BLaER1 treated with 17β-estradiol and CSF1 and Interleukin-3, amounts not matched to agents 10 nM and 100 nM (cell line): ENCODE measurements around the gene RPRD1A.
A peak's percentile ranks its signal among the peaks of the same experiment; 100 is the strongest.
"Not testable (repeated sequence)": the region's sequence is repeated elsewhere in the genome, so short reads cannot be mapped to it uniquely, and the experiment has no call there.

Source experiments
- H3K27ac ChIP-seq, 11 experiments: shearing (Covaris generic); formaldehyde crosslinking; 2 replicates each; pipeline ENCODE4 v1.8.1; 2022
- H3K27me3 ChIP-seq, 11 experiments: shearing (Covaris generic); formaldehyde crosslinking; 2 replicates each; pipeline ENCODE4 v1.8.1; 2022
- H3K36me3 ChIP-seq, 11 experiments: shearing (Covaris generic); formaldehyde crosslinking; 2 replicates each; pipeline ENCODE4 v1.8.1; 2022
- H3K4me1 ChIP-seq, 10 experiments: shearing (Covaris generic); formaldehyde crosslinking; 2 replicates each; pipeline ENCODE4 v1.8.1; 2022
- H3K4me2 ChIP-seq, 11 experiments: shearing (Covaris generic); formaldehyde crosslinking; 2 replicates each; pipeline ENCODE4 v1.8.1; 2022
- H3K4me3 ChIP-seq, 10 experiments: shearing (Covaris generic); formaldehyde crosslinking; 2 replicates each; pipeline ENCODE4 v1.8.1; 2022
- H3K9ac ChIP-seq, 11 experiments: shearing (Covaris generic); formaldehyde crosslinking; 2 replicates each; pipeline ENCODE4 v1.8.1; 2022
- H3K9me3 ChIP-seq, 11 experiments: shearing (Covaris generic); formaldehyde crosslinking; replicated peaks in 1 of 11; 2 replicates each; pipeline ENCODE4 v1.8.1; 2022
- H4K20me1 ChIP-seq, 11 experiments: shearing (Covaris generic); formaldehyde crosslinking; 2 replicates each; pipeline ENCODE4 v1.8.1; 2022
- Cebpa-rat ChIP-seq, 11 experiments: shearing (Covaris generic); IDR thresholded peaks; 2 replicates each; pipeline ENCODE4 v1.8.1; 2022

The RPRD1A gene

DNA sequence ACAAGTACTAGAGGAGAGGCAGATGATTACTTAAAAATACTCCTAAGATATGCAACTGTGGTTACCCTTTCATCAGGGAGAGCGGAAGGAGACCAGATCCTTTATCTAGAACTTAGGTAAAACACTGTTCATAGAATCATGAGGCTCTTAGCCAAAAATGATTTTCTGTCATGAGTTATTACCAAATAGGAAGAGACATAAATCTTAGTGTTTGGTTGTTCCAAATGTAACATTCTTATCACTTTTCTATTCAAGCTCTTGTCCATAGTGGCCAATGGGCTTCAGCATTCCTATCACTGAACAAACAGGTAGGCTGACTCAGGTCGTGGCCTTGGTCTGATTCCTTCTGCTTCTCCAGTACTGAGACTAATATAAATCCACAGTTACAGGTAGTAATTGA lies 38.5 kb downstream of the RPRD1A start:
- peak overlapping the region in 1 of 11 experiments; percentile 23; a peak in 1 of 22 replicates for H3K4me2 ChIP-seq
- H4K20me1 ChIP-seq, result peaks cover 0 to 10% (median 0%) of the 10 kb centered on the region in 11 experiments; a peak in 4 of 22 replicates
- peaks cover 64 to 98% (median 79%) of the 10 kb centered on the region in 11 experiments for H3K36me3 ChIP-seq
- H3K4me1 ChIP-seq, result peaks cover 11 to 24% (median 17%) of the 10 kb centered on the region in 10 experiments
- H3K9ac ChIP-seq, result no peak overlapping the region
- no peak for TF ChIP-seq Cebpa-rat (IDR thresholded peaks at IDR 0.05)
- H3K9me3 ChIP-seq, result 0 out of 22 replicates have a peak, but pooled peaks cover 0 to 3% (median 0%) of the 10 kb centered on the region in 11 experiments
- H3K27me3 ChIP-seq, result no peaks in the 10 kb centered on the region
- no peak overlapping the region for H3K27ac ChIP-seq
- no peak overlapping the region for H3K4me3 ChIP-seq

DNA sequence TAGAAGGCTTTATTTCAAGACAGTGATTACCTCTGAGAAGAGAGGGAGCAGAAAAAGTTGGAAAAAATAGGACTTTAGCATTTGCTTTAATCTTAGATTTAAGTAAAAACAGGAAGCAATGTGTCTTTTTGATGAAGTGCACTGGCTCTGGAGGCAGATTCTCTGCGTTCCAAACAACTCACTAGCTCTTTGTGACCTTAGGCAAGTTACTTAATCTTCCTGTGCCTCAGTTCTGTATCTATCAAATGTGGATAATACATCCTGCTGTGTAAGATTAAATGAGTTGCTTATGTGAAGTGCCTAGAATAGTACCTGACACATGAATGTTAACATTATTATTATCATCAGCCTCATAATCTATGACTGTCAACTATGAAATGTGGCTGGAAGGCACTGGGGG lies 42.3 kb downstream of the RPRD1A start:
- H3K9me3 ChIP-seq, result no peaks in the 10 kb centered on the region
- no peak overlapping the region for H3K9ac ChIP-seq
- H3K27ac ChIP-seq, result no peak overlapping the region
- no peaks in the 10 kb centered on the region for H4K20me1 ChIP-seq
- H3K4me1 ChIP-seq, result peaks cover 0 to 5% (median 0%) of the 10 kb centered on the region in 10 experiments; a peak in 2 of 20 replicates
- no peak overlapping the region for H3K4me2 ChIP-seq
- no peaks in the 10 kb centered on the region for H3K27me3 ChIP-seq
- H3K4me3 ChIP-seq, result no peak overlapping the region
- no peak for TF ChIP-seq Cebpa-rat (IDR thresholded peaks at IDR 0.05)
- peaks cover 52 to 80% (median 64%) of the 10 kb centered on the region in 11 experiments for H3K36me3 ChIP-seq

DNA sequence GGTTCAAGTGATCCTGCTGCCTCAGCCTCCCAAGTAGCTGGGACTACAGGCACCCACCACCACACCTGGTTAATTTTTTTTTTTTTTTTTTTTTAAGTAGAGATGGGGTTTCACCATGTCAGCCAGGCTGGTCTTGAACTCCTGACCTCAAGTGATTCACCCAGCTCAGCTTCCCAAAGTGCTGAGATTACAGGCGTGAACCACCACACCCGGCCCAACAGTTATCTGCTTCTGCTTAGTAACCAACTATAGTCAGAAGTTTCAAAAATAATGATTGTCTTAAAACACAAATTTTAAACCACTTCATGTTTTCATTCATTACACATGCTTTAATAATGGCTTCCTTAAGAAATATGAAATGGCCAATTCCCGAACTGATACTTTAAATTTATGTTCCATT lies 43.1 kb downstream of the RPRD1A start:
- not testable (repeated sequence) for H3K27ac ChIP-seq, H3K9ac ChIP-seq, H3K4me1 ChIP-seq, H3K4me2 ChIP-seq, H3K9me3 ChIP-seq, H3K4me3 ChIP-seq, H3K27me3 ChIP-seq, H4K20me1 ChIP-seq
- H3K36me3 ChIP-seq, result peaks cover 45 to 77% (median 56%) of the 10 kb centered on the region in 11 experiments

DNA sequence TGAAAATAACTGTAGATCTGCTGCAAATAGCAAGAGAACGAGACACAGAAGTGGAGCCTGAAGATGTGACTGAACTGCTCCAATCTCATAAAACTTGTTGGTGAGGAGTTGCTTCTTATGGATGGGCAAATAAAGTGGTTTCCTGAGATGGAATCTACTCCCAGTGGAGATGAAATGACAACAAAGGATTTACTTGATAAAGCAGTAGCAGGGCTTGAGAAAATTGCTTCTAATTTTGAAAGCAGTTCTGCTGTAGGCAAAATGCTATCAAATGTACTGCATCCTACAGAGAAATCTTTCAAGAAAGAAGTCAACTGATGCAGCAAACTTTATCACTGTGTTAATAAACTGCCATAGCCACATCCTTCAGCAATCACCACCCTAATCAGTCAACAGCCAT lies 44.0 kb downstream of the RPRD1A start:
- no peak overlapping the region for H3K4me3 ChIP-seq
- no peaks in the 10 kb centered on the region for H3K9me3 ChIP-seq
- H4K20me1 ChIP-seq, result no peaks in the 10 kb centered on the region
- H3K36me3 ChIP-seq, result peaks cover 37 to 68% (median 47%) of the 10 kb centered on the region in 11 experiments
- TF ChIP-seq Cebpa-rat (IDR thresholded peaks at IDR 0.05), result no peak
- peaks cover 0 to 5% (median 4%) of the 10 kb centered on the region in 10 experiments; a peak in 10 of 20 replicates for H3K4me1 ChIP-seq
- no peak overlapping the region for H3K4me2 ChIP-seq
- H3K9ac ChIP-seq, result no peak overlapping the region
- H3K27me3 ChIP-seq, result no peaks in the 10 kb centered on the region
- no peak overlapping the region for H3K27ac ChIP-seq

DNA sequence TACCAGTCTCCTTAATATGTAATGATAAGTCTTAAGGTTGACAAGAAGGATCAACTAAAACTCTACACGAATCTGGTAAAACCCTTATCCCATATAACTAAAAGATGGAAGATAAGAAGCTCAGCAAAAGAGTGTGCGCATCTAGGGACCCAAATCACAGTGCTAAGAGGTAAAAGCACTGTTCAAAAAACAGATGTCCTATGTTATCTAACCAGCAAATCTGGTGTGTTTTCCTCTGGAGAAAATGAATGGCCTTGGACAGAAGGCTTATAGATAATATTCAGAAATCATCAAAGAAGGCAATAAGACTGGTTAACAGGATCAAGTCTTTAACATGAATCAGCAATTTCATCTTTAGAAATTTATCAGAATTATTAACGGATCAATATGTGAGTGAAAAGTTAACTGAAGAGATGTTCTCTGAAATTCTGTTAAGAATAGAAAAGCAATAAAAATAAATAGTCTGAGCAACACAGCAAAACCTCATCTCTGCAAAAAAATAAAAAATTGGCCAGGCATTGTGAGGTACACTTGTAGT lies 47.1 kb downstream of the RPRD1A start:
- Histone ChIP-seq H3K9me3 (no peaks in the 10 kb centered on the region), H3K9ac (no peak overlapping the region), H3K4me2 (no peak overlapping the region), H3K4me1 (peaks cover 6 to 27% (median 20%) of the 10 kb centered on the region in 10 experiments; a peak in 18 of 20 replicates), H3K36me3 (peaks cover 14 to 43% (median 24%) of the 10 kb centered on the region in 11 experiments; a peak in 21 of 22 replicates), H3K27me3 (no peaks in the 10 kb centered on the region), H3K27ac (no peak overlapping the region), H4K20me1 (peaks cover 0 to 7% (median 0%) of the 10 kb centered on the region in 11 experiments; a peak in 2 of 22 replicates), H3K4me3 (no peak overlapping the region)
- TF ChIP-seq Cebpa-rat (IDR thresholded peaks at IDR 0.05), result no peak

DNA sequence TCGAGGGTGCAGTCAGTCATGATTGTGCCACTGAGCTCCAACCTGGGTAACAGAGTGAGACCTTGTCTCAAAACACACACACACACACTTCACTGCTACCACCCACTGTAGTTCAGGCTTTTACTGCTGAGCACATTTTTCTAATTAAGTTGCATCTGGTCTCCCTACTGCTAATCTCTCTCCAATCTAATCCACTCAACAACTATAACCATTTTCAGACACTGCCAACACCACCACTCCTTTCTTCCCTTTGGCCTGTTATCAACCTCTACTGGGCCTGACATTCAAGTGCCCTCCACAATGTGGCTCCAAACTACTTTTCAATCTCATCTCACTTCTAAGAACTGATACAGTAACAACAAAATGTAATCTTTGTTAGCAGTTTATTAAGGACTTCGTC lies 50.1 kb downstream of the RPRD1A start:
- H3K36me3 ChIP-seq, result peaks cover 0 to 18% (median 6%) of the 10 kb centered on the region in 11 experiments; a peak in 8 of 22 replicates
- H3K4me2 ChIP-seq, result no peak overlapping the region
- H3K9ac ChIP-seq, result no peak overlapping the region
- TF ChIP-seq Cebpa-rat (IDR thresholded peaks at IDR 0.05), result no peak
- H3K4me3 ChIP-seq, result no peak overlapping the region
- peaks cover 0 to 7% (median 0%) of the 10 kb centered on the region in 11 experiments; a peak in 2 of 22 replicates for H4K20me1 ChIP-seq
- H3K27ac ChIP-seq, result no peak overlapping the region
- H3K4me1 ChIP-seq, result peaks cover 7 to 28% (median 20%) of the 10 kb centered on the region in 10 experiments; a peak in 18 of 20 replicates
- no peaks in the 10 kb centered on the region for H3K9me3 ChIP-seq
- no peaks in the 10 kb centered on the region for H3K27me3 ChIP-seq

DNA sequence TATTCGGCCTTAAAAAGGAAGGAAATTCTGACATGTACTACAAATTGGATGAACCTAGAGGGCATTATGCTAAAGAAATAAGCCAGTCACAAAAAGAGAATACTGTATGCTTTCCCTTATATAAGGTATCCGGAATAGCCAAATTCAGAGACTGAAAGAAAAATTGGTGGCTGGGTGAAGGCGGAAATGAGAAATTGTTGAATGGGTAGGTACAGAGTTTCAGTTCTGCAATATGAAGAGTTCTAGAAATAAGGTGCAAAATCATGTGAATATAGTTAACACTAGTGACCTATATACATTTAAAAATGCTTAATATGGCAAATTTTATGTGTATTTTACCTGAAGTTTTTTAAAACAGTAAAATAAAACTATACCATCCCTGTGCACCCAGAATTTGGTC lies 51.7 kb downstream of the RPRD1A start:
- Histone ChIP-seq H3K4me1 (peaks cover 7 to 28% (median 20%) of the 10 kb centered on the region in 10 experiments; a peak in 18 of 20 replicates), H3K9ac (no peak overlapping the region), H3K4me3 (no peak overlapping the region), H3K9me3 (no peaks in the 10 kb centered on the region), H3K4me2 (peak overlapping the region in 6 of 11 experiments; percentile 5 to 32 (median 10); a peak in 5 of 22 replicates), H3K27ac (no peak overlapping the region), H3K36me3 (peaks cover 0 to 18% (median 6%) of the 10 kb centered on the region in 11 experiments; a peak in 8 of 22 replicates), H3K27me3 (no peaks in the 10 kb centered on the region), H4K20me1 (peaks cover 0 to 7% (median 0%) of the 10 kb centered on the region in 11 experiments; a peak in 2 of 22 replicates)
- TF ChIP-seq Cebpa-rat (IDR thresholded peaks at IDR 0.05), result no peak

DNA sequence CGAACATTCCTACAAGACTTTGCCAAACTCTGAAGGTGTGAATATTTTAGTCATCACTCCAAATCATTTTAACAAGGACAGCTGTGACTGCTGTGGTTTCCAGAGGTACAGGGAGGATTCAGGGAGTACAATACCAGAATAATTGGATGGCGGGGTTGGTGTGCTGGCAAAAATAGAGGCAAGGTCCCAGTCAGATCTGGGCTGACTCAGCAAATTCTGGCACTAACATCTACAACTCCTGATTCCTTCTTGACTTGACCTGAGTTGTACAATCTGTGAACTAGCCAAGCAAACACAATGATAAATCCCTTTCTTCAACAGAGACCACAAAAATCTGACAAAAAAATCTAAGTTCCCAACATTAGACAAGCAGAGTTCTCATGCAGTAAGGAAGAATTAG lies 54.5 kb downstream of the RPRD1A start:
- Histone ChIP-seq H3K36me3 (peaks cover 0 to 7% (median 0%) of the 10 kb centered on the region in 11 experiments; a peak in 1 of 22 replicates), H3K4me2 (no peak overlapping the region), H3K9me3 (no peaks in the 10 kb centered on the region), H4K20me1 (peaks cover 0 to 7% (median 0%) of the 10 kb centered on the region in 11 experiments; a peak in 2 of 22 replicates), H3K27me3 (no peaks in the 10 kb centered on the region), H3K4me1 (peaks cover 7 to 19% (median 13%) of the 10 kb centered on the region in 10 experiments; a peak in 16 of 20 replicates), H3K27ac (no peak overlapping the region), H3K4me3 (no peak overlapping the region), H3K9ac (no peak overlapping the region)
- no peak for TF ChIP-seq Cebpa-rat (IDR thresholded peaks at IDR 0.05)

DNA sequence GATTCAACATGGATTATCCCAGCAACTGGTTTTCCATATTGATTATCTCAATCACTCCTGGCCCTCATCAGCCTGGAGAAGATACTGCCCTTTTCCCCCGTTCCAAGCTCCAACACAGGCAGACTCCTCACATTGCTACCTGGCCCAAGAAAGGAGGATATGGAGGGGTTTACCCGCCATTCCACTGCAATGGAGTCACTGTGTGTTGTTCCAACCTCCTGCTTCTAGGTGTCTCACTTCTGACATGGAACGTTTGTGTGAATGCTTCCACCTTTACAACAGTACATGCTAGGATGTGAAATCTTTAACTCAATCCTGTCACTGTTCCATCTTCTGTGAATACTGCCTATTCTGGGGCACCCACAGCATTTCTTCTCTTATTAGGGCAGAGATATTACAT lies 58.1 kb downstream of the RPRD1A start:
- Histone ChIP-seq H3K27ac (no peak overlapping the region), H3K9ac (no peak overlapping the region), H3K4me1 (no peaks in the 10 kb centered on the region), H3K36me3 (peaks cover 0 to 7% (median 3%) of the 10 kb centered on the region in 11 experiments; a peak in 2 of 22 replicates), H3K27me3 (no peaks in the 10 kb centered on the region), H3K4me3 (no peak overlapping the region), H3K4me2 (no peak overlapping the region), H4K20me1 (no peaks in the 10 kb centered on the region), H3K9me3 (no peaks in the 10 kb centered on the region)
- TF ChIP-seq Cebpa-rat (IDR thresholded peaks at IDR 0.05), result no peak

DNA sequence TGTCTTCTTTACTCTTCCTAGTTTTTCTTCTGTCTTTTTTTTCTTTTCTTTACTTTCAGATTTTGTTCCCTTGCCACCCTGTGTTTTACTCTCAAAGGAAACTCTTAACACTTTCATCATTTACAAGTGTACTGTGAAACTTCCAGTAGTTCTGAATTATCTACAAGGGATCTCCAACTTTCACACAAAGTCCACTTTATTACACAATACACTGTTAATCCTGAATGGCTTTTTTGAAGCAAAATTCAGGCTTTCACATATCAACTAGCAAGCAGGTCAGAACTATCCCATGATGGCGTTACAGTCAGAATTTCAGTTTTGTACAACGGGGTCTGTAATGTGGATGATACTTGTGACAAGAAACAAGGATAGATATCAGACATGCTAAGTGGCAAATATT lies 60.4 kb downstream of the RPRD1A start:
- no peak overlapping the region for H3K4me3 ChIP-seq
- peaks cover 11 to 14% (median 12%) of the 10 kb centered on the region in 10 experiments for H3K4me1 ChIP-seq
- TF ChIP-seq Cebpa-rat (IDR thresholded peaks at IDR 0.05), result no peak
- no peak overlapping the region for H3K9ac ChIP-seq
- no peaks in the 10 kb centered on the region for H3K9me3 ChIP-seq
- no peaks in the 10 kb centered on the region for H3K27me3 ChIP-seq
- H3K36me3 ChIP-seq, result peaks cover 0 to 8% (median 0%) of the 10 kb centered on the region in 11 experiments; a peak in 1 of 22 replicates
- no peak overlapping the region for H3K4me2 ChIP-seq
- H4K20me1 ChIP-seq, result no peaks in the 10 kb centered on the region
- no peak overlapping the region for H3K27ac ChIP-seq
